ENCODE data around the gene NADK.

- TF ChIP-seq CTCF (IDR thresholded peaks at IDR 0.05) (no peak), POLR2A (IDR thresholded peaks at IDR 0.05) (no peak)
Measured at GRCh38 chr1:1758059-1758621, 20.1 kb downstream of the NADK start.
